ENCODE data around the gene CBX3. TPM values are rescaled to one million over a fixed set of nuclear protein-coding genes. Genes with fewer than 3 reads are reported as not detected.

Gene CBX3
- polyA plus RNA-seq, 3 donors = 301 to 320 (median 315) TPM

DNA sequence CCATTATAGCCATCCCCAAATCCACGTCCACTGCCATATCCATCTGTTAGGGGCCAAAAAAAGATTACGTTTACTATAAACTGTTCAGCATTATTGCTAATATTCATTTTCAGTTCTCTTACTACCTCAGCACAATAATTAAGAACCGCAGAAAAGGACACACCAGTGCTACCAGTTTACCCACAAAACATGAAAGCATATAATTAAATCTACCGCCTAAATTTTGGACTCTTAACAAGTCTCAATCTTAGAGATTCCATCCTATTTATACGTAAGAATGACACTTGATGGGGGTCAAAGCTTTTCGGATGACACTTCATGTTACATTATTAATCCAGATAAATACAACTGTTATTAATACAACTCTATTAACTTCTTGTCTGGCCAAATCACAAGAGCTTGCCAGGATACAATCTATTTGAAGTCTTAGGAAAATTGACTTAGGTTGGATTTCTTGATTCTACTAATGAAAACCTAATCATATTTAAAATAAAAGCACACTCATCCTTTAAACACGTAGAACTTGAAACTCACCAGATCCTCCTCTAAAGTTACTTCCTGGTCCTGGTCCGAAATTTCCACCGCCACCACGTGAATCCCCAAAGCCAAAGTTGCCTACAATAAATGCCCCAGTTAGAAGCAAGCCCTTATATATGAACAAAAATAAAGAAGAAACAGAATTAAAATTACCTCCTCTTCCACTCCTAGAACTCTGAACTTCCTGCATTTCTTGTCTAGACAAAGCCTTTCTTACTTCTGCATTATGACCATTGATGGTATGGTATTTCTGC, 5.5 kb upstream of the CBX3 start:
- DNase-seq = no peak

DNA sequence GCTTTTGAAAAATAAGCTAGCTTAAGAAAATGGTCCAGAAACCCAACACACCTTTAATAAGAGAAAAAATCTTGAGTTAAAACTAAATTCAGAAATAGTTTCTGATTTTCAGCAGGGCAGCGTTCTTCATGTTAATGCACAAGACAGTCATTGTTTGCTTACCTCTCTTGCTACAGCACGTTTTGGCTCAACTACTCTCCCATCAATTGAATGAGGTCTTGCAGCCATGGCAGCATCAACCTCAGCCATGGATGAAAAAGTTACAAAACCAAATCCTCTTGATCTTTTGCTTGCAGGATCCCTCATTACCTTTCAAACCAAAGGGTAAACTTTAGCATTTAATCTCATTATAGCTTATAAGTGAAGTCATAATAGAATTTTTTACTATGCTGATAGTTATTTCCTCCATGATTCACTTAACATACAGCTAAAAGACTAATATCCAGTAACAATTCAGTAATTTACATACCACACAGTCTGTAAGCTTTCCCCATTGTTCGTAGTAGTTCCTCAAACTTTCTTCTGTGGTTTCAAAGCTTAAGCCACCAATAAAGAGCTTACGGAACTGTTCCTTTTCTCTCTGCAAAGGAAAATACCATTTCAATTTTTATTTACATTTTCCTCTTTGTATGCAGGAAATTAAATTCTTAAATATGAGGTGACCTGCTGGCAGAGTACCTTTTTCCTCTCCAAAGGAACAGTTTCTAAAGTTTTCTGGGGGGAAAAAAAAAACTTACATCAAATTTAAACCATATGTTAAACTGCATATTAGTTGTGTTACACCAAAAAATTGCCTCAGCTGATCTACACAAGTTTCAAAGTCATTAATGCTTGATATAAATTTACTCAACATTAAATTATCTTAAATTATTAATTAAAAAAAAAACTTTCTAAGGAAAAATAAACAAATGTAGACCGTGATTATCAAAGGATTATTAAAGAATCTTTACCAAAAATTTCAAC, 4.1 kb upstream of the CBX3 start:
- DNase-seq = no peak

DNA sequence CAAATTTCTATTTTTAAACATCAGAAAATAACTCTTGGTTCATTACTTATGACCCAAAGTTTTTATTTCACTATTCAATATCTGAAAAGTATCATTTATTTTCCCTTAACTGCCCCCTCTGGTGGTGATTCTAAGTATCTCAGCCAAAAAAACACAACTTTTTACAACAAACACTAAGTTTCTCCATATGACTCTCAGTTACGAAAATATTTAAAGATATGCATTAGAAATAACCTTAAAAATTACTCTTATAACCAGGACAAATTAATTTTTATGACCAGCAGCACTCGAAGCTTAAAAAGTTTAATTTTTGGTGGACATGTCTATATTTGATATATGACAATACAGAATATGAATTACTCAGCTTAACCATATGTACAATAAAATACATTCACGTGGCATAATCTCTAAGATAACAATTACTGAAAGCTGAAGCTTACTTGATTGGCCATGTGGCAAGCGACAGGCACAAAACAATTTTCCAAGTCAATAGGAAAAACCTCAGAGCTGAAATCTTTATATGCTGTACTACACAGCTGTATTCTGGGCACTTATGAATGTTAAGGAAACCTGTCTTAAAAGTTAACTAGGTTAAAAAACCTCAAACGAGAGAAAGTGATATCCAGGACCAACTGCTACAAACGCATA, 3.3 kb upstream of the CBX3 start:
- no peak for DNase-seq

DNA sequence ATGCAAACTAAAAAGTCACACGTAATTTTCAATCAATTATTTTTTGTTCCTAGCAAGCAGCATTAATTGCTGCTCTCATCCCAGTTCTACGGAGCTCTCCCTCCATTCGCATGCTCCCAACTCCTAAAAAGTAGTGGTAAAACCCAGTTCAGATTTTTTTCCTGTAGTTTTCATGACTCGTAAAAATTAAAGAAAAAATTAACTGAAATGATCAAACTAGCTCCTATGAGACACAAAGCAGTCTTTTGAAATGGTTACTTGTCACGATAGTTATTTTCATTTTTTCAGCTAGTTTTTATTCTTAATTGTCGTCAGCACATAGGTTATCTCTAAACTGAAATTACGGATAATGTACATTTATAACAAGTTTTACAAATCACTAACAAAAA, 2.8 kb upstream of the CBX3 start:
- DNase-seq = no peak

DNA sequence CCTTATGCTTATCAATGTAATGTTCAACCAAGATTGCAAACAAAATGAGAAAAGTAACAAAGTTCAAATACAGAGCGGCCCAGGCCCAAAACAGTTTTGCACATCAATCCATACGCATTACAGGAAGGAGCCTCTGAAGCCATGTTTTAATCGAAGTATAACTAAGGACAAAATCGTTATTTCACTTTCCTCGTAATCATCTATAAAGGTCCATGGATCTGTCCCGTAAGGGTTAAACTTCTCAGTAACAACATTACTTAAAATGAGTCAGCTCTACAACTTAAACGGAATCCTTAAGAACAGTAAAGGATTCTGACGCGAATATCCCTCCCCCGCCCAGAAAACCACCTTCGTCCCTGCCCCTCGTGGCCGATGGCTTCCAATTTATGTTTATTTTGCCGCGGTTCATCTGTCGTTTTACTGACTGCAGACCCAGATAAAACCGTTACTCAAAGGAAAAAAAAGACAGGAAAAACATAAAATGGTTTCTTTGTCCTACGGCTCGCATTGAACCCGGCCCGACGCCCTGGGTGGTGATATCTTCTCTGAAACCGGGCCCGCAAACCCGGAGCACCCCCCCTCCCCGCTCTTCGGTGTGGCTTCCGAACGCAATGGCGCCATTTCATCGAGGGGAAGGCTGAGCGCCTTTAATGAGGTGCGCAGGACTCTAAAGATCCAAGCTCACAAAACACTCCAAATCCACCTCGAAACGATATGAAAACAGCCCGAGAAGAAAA, 2.1 kb upstream of the CBX3 start:
- DNase-seq = peak; percentile 76

DNA sequence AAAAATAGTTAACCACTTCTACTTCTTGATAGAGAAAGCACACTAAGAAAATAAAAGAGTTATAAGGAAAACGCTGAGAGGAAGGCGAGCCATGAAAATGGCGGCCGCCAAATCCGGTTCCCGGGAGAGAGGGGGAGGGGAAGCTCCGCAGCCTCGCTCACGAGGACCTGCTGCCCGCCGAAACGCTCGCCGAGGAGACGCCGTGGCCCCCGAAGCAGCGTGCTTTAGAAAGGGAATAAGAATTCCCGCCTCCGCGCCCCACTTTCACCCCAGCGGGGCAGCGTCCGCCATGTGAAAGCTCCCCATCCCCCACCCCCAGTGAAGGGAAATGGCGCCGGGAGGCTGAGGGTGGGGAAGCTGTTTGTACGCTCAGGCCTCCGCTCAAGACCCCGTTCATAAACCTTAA, 1.5 kb upstream of the CBX3 start:
- DNase-seq = peak; percentile 60

DNA sequence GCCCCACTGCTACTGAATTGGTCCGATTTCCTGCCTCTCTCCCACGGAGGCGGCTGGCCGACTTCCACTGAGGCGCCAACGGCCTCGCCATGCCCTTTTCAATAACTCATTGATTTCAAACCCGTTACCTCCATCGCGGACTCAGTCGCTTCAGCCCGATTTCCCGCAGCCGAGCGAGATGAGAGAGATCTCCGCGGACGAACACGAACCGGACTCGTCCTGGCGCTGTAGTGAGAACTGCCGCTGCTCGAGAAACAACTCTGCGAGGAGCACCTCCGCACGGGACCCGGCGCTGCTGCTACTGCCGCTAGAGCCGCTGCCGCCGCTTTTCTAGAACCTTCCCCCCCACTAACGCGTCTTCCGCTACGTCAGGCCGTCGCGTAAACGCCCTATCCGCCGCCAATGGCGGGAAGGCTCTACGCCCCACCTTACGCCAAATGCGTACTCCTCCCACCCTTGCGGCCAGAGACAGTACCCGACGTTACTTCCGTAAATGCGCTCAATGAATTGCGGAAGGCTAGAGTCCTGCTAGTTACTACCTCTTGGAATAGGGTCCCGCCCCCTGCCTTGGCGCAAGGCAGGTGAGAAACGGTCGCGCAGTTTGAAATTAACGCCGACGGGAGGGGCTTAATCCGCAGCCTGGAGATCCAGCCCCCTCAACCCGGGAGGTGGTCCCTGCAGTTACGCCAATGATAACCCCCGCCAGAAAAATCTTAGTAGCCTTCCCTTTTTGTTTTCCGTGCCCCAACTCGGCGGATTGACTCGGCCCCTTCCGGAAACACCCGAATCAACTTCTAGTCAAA, 900 bp upstream of the CBX3 start, which contains the start of gene HNRNPA2B1:
TSS of gene HNRNPA2B1 (minus strand) at position 303 of the 803 bp plus-strand sequence. CDS start at position 134, 169 bp downstream.
- DNase-seq = peak; percentile 99

DNA sequence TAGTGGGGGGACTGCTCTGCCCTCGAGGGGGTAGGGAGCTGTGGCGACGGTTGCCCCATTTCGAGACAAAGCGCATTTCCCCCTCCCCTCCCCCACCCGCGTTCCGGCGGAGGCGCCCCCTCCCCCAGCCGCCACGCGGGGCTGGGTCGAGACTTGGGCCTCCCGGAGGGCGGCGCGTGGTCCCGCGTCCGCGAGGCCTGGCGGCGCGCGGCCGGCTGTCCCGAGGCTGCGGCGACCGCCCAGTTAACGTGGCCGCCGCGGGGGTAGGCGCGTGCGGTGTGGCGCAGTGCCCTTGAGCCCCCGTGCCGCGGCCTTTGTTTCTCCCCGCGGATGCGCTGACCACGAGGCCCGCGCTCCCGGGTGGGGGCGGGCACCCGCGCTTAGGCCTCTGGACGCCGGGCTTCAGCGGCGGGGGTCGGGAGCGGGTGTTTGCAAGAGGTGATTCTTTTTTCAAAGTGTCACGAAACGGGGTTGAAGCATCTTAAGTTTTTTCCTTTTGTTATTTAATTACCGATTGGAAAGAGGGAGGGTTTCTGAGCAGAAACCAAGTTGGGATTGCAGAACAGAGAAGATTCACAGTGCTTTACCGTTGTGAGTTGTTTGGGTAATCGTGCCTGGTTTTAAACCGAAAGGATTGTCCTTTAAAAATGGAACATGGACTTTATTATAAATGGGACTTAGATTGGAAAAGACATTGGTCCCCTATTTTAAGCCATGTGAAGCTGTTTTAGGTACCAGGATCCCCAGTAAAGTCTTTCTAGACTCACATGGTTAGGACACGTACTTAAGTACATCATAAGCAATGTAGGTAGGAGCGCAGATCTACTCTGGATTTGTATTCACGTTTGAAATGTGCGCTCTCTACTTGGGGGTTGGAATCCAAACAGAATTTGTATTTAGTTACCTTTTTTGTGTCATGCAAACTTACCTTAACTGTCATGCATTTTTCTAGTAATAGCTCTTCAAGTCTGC, 760 bp downstream of the CBX3 start:
- DNase-seq = no peak

DNA sequence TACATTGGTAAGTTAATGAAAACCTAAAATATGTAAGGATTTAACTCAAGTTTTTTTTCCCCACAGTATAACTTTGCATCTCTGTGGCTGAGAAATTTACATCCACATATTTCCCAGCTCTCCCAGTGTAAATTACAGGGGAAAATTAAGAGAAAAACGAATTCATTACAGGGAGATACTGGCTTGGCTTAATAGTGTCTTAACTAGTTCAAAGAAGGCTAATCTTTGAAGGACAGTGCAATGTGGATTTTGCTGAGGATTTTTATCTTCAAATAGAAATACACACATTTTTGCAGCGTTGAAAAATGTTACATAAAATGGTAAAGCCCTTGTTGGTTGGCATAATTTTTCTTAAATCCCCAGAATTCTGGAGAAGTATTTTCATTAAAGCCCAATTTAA, 1.5 kb downstream of the CBX3 start:
- DNase-seq = no peak

DNA sequence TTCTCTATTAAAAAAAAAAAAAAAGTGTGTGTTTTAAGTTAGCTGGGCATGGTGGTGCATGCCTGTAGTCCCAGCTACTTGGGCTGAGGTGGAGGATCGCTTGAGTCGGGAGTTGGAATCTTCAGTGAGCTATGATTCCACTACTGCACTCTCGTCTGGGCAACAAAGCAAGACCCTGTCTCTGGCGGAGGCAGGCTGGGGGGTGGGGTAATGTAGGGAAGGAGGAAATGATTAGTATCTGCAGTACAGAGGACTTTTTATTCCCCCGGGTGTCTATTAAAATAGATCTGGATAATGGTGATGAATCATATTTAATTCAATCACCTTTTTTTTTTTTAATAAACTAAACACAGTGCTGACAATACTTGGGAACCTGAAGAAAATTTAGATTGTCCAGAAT, 6.5 kb downstream of the CBX3 start:
- DNase-seq = no peak

DNA sequence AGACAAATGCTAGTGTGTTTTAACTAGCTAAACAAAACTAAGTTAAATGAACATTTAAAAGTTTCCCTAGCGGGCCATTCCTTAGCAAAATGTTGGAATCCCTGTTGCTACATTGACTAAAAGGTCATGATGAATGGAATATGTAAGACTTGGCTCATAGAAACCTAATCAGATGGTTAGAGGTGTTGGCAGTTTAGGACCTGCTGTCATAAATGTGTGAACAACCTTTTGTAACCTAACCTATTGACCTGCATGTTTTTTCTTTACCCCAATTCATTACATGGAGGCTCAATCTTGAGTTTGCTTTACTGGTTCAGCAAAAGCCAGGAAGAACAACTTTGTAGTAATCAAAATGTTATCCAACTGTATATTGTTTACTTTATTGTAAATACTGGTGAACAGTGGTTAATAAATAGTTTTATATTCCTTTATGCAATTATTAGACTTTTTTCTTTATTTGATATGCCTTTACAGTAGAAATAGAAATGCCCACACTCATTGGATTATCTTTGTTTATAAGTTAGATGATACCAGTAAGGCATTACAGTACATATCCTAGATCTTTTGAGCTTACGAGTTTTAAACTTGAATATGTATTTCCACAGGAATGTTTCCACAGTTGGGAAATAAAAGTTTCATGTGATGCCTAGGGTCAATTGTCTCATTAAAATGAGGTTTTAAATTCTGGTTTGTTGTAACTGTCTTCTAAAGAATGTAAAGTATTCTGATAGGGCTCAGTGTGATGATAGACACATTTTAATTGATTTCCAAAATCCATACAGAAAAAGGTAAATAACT, 11.6 kb downstream of the CBX3 start:
- DNase-seq = no peak

DNA sequence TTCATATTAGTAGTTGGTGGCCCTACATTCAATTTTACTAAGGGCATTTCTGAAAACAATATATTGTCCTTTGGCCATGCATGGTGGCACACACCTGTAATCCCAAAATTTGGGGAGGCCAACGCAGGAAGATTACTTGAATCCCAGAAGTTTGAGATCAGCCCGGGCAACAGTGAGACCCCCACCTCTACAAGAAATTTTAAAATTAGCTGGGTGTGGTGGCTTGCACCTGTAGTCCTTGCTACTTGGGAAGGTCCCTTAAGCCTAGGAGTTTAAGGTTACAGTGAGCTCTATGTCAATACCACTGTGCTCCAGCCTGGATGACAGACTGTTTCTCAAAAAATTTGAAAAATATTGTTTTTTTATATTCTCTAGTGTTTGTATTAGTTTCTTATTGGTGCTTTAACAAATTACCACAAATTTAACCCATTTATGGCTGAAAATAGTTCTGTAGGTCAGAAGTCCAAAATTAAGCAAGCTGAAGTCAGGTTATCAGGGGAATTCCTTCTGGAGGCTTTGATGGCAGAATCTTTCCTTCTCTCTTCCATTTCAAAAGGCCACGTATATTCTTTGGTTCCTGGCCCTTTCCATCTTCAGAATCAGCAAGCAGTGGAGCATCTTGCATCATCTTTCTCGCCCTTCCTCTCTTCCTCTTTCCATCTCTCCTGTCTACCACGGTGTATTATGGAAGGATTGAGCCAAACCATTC, 12.4 kb downstream of the CBX3 start:
- DNase-seq = no peak

DNA sequence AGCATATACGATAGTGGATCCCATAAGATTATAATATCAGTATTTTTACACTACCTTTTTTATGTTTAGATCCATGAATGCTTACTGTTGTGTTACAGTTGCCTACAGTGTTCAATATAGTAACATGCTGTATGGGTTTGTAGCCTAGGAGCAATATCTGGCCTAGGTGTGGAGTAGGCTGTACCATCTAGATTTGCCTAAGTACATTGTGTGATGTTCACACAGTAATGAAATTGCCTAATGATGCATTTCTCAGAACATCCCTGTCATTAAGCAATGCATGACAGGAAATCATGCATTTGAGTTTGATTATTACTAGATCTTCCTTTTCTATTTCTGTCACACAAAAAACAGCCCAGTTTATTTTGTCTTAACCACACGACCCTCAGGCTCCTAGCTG, 14.5 kb downstream of the CBX3 start:
- no peak for DNase-seq

DNA sequence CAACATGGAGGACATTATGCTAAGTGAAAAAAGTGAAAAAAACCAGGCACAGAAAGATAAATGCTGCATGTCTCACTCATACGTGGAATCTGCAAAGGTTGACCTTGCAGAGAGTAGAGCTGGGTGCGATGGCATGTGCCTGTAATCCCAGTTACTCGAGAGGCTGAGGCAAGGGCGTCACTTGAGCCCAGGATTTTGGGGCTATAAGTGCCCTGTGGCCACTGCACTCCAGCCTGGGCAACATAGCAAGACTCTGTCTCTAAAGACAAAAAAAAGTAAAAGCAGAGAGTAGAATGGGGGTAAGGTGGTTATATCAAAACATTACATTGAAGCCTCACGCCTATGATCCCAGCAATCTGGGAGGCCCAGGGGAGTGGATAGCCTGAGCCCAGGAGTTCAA, 22.8 kb downstream of the CBX3 start:
- DNase-seq = no peak

DNA sequence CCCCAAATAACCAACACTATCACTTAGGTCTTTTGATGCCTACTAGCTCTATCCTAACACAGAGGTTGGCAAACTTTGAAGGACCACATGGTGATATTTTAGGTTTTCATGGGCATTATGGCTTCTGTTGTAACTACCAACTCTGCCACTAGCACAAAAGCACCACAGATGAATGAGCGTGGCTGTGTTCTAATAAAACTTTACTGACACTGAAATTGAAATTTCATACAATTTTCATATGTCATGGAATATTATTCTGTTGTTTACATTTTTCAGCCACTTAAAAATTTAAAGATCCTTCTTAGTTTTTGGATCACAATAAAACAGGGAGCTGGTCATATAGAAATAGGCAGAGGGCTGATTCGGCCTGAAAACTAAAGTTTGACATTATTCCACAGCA, 26.4 kb downstream of the CBX3 start:
- no peak for DNase-seq

DNA sequence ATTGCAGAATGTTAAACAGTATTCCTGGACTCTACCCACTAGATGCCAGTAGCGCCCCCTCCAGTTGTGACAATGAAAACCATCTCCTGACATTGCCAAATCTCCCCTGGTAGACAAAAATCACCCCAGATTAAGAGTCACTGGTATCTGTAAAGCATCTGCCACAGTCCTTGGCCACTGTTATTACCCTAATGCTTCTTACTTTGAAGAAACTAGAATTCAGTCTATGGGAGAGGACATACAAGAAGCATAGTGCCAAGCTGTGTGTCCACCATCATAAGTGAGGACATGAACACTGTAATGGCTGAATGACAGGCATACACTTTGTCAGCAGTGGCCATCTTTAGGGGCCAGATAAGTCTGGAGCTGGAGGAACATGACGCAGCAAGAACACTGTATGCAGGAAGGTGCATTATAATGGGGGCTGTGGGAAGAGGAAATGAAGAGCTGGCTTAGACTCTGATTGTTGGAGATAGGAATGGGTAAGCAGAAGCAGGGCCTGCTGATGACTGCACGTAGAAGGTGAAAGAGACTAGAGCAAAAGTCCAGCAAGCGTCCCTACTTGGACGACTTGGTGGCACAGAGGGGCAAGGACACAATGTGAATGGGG, 32.5 kb downstream of the CBX3 start:
- DNase-seq = no peak

DNA sequence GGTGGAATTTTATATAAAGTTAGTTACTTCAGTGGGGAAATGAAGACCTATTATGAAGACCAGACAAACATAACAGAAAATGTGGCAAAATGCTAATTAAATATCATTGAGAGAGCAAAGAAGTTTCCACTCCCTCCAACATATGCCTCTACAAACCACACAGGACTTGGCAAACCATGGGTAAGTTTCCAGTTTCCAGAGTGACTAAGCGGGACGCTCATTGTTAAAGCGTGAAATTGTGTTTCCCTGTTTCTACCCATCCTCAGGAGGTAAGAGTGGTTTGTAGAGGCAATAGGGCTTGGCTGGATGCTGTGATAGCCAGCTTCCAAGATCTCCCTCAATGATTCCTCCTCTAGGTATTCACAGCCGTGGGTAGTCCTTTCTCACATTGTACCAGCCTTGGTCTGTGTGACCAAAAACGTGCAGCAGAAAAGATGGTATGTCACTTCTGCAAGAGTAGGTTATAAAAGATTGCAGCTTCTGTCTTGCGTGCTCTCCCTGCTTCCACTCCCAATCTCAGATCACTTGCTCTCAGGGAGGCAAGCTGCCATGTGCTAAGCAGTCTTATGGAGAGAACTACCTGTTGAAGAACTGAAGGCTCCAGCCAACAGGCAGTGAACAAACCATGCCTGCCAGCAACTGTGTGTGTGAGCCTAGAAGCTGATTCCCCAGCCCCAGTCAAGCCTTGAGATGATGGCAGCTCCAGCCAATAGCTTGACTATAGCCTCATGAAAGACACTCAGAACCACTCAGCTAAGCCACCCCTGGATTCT, 35.7 kb downstream of the CBX3 start:
- DNase-seq = no peak
